ENCODE measurements around the gene SPATC1L. TPM values are rescaled to one million over a fixed set of nuclear protein-coding genes. Genes with fewer than 3 reads are reported as not detected.

The SPATC1L gene
- total and polyA plus RNA-seq, 2 donors (not counting 3 experiments of a cell fraction or from before 2014, with no cell fraction given) = 11.5 to 15.3 TPM

DNA sequence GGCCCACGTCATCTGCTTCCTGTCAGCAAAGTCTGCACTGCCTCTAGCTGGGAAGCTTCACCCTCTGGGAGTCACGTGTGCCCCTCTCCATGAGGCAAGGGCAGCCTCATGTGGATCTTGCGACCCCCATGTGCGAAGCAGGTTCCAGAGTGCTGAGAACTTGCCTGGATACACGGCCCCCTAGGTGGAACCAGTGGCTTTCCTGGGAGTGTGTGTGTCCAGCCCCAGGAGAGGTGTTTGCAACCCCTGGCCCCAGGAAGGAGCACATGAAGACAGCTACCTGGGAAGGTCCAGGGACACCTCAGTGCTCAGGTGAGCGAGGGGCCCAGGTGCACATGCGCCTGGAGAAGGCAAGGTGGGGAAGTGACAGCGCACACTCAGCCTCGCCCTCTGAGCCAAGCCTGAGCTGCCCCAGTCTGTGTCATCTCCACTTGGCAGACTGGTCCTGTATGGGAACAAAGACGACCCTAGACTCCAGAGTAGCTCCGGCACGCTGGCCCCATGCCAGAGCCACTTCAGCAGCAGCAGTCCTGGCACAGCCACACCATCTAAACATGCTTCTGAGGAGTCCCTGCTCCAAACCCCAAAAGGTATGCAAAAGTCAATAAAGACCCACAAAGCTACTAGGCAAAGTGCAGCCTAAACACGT, 35.5 kb upstream of the SPATC1L start:
- Histone ChIP-seq H3K4me3 (replicated peaks in 1 of 3; ENCODE audit: insufficient read depth in 1 of 3, low read depth in 1 of 3, low read length in 3 of 3) (no peak overlapping the region), H3K9me3 (replicated peaks; ENCODE audit: control insufficient read depth, insufficient read depth, low read length) (no peaks in the 10 kb centered on the region), H3K27me3 (ENCODE audit: control insufficient read depth in 2 of 2, insufficient read depth in 2 of 2, low read length in 2 of 2) (no peaks in the 10 kb centered on the region), H3K9me1 (replicated peaks; ENCODE audit: control insufficient read depth, extremely low read depth, insufficient read depth, low read length) (no peaks in the 10 kb centered on the region), H3K4me2 (ENCODE audit: insufficient read depth, low read length) (no peak overlapping the region), H3K36me3 (ENCODE audit: control insufficient read depth in 2 of 2, extremely low read depth in 1 of 2, insufficient read depth in 2 of 2, low read length in 2 of 2) (peaks cover 10 to 13% of the 10 kb centered on the region in 2 experiments), H3K79me2 (ENCODE audit: control insufficient read depth, insufficient read depth, low read length) (peaks cover 22% of the 10 kb centered on the region), H3K9ac (replicated peaks; ENCODE audit: extremely low read depth, insufficient read depth, low read length) (no peak overlapping the region), H3K27ac (ENCODE audit: insufficient read depth, low read depth, low read length) (no peak overlapping the region), H3K4me1 (ENCODE audit: control insufficient read depth, extremely low read depth, insufficient read depth, low read length) (no peaks in the 10 kb centered on the region), H2AFZ (ENCODE audit: low read depth, low read length) (no peak overlapping the region), H4K20me1 (replicated peaks; ENCODE audit: control insufficient read depth, extremely low read depth, insufficient read depth, low read length) (no peaks in the 10 kb centered on the region)
- POLR2A ChIA-PET = no interaction called here
- no peak for FAIRE-seq
- BruUV-seq (replicated peaks) = no TSS peak
- CTCF ChIA-PET = no interaction called here
- no peak for DNase-seq (ENCODE audit: low read depth, low spot score)
- dilution Hi-C loops (cut with MboI; ENCODE audit: extremely low pct_ligation_motif_present, low sequenced_read_pairs) (no loop called here), intact Hi-C loops (cut with micrococcal nuclease) (no loop called here)
- no peak for TF ChIP-seq FOS (IDR thresholded peaks at IDR 0.05; ENCODE audit: borderline replicate concordance, insufficient read depth, low read length)
- TF ChIP-seq EZH2 (IDR thresholded peaks at IDR 0.05; ENCODE audit: borderline replicate concordance, low read depth, low read length, severe bottlenecking) = no peak
- TF ChIP-seq POLR2A (IDR thresholded peaks at IDR 0.05; ENCODE audit: low read depth, low read length) = no peak
- TF ChIP-seq, protein P1, sequence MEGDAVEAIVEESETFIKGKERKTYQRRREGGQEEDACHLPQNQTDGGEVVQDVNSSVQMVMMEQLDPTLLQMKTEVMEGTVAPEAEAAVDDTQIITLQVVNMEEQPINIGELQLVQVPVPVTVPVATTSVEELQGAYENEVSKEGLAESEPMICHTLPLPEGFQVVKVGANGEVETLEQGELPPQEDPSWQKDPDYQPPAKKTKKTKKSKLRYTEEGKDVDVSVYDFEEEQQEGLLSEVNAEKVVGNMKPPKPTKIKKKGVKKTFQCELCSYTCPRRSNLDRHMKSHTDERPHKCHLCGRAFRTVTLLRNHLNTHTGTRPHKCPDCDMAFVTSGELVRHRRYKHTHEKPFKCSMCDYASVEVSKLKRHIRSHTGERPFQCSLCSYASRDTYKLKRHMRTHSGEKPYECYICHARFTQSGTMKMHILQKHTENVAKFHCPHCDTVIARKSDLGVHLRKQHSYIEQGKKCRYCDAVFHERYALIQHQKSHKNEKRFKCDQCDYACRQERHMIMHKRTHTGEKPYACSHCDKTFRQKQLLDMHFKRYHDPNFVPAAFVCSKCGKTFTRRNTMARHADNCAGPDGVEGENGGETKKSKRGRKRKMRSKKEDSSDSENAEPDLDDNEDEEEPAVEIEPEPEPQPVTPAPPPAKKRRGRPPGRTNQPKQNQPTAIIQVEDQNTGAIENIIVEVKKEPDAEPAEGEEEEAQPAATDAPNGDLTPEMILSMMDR (IDR thresholded peaks at IDR 0.05; ENCODE audit: extremely low read depth in 1 of 2, insufficient read depth in 1 of 2, low read depth in 1 of 2, low read length in 2 of 2) = no peak
- no peak for TF ChIP-seq GATA2 (IDR thresholded peaks at IDR 0.05; ENCODE audit: insufficient read depth, insufficient read length, low read depth, low read length)
- no peak for TF ChIP-seq MAX (IDR thresholded peaks at IDR 0.05; ENCODE audit: insufficient read depth, insufficient read length)
- TF ChIP-seq JUN (IDR thresholded peaks at IDR 0.05; ENCODE audit: borderline replicate concordance, insufficient read depth, insufficient read length, low read depth) = no peak
- no peak for TF ChIP-seq POLR2AphosphoS5 (IDR thresholded peaks at IDR 0.05; ENCODE audit: insufficient read depth, low read depth, low read length)
- no peak for TF ChIP-seq MYC (IDR thresholded peaks at IDR 0.05; ENCODE audit: low read depth, low read length)
